GM12878 (cell line): ENCODE data around the gene TAGLN3. TPM values are rescaled to one million over a fixed set of nuclear protein-coding genes. Genes with fewer than 3 reads are reported as not detected.

Source experiments
- ATAC-seq: fragments of 200-7000 bp; cut with Tn5 transposase; 3 replicates; pipeline ENCODE4 v1.9.1; 2020; ENCODE audit warnings: mild to moderate bottlenecking, moderate library complexity
- BruUV-seq: library from RNA; stranded (reverse); fragments of 400-500 nt; replicated peaks from 2 replicates; lab custom pipeline; 2021; lab: Mats Ljungman, UMichigan
- CTCF ChIA-PET: fragments of 300-600 bp; sonication (Branson Sonifier 250); formaldehyde crosslinking; extraction: SDS; loops from one replicate; lab custom pipeline; 2021; ENCODE audit warnings: inconsistent platforms; lab: Yijun Ruan, JAX
- POLR2A ChIA-PET: fragments of 350-600 bp; formaldehyde crosslinking; extraction: SDS; loops from one replicate; lab custom pipeline; 2021; ENCODE audit warnings: inconsistent platforms; lab: Charles Lee
- RAD21 ChIA-PET: fragments of 300-600 bp; sonication (Branson Sonifier 250); formaldehyde crosslinking; loops from one replicate; lab custom pipeline; 2023; ENCODE audit warnings: antibody characterized with exemption; ENCODE audit not compliant: unreplicated experiment; lab: Charles Lee
- SMC1A ChIA-PET: fragments of 300-600 bp; sonication (Branson Sonifier 250); formaldehyde crosslinking; loops from one replicate; lab custom pipeline; 2023; ENCODE audit not compliant: unreplicated experiment, uncharacterized antibody; lab: Charles Lee
- DNase-seq: peaks from one replicate; pipeline ENCODE4 v3.0.0-alpha.2; 2011; ENCODE audit warnings: low read depth, low spot score
- FAIRE-seq: peaks from 3 replicates; lab custom pipeline; 2011; peaks lifted over from hg19 to GRCh38; lab: Jason Lieb, UNC
- H2AFZ ChIP-seq: 2 replicates; pipeline ENCODE4 v1.6.0; 2011; ENCODE audit warnings: low read depth, low read length, control low read depth; ENCODE audit not compliant: control insufficient read depth
- H3K27ac ChIP-seq: 2 replicates; pipeline ENCODE4 v1.5.1; 2011; ENCODE audit warnings: control low read depth; ENCODE audit not compliant: control insufficient read depth, insufficient read depth
- H3K27me3 ChIP-seq, 2 experiments: replicated peaks in 1 of 2; 2 replicates each; pipeline versions ENCODE4 v1.6.0 to v1.6.1; 2011; ENCODE audit warnings: low read length in 1 of 2; ENCODE audit not compliant: control insufficient read depth in 2 of 2, insufficient read depth in 2 of 2
- H3K36me3 ChIP-seq, 2 experiments: 2 replicates each; pipeline ENCODE4 v1.5.1; 2011; ENCODE audit warnings: low read length in 1 of 2; ENCODE audit not compliant: control insufficient read depth in 2 of 2, insufficient read depth in 2 of 2
- H3K4me1 ChIP-seq: 2 replicates; pipeline ENCODE4 v1.6.1; 2011; ENCODE audit warnings: mild to moderate bottlenecking, low read length, moderate library complexity, mixed read lengths; ENCODE audit not compliant: control insufficient read depth, insufficient read depth
- H3K4me2 ChIP-seq: 2 replicates; pipeline ENCODE4 v1.6.0; 2011; ENCODE audit warnings: control low read depth; ENCODE audit not compliant: control insufficient read depth, insufficient read depth
- H3K4me3 ChIP-seq: fragments of 200-600 bp; sonication (generic); 2 replicates; pipeline ENCODE4 v1.5.1; 2016
- H3K79me2 ChIP-seq: 2 replicates; pipeline ENCODE4 v1.6.0; 2011; ENCODE audit warnings: low read length; ENCODE audit not compliant: control insufficient read depth, insufficient read depth
- H3K9ac ChIP-seq: 2 replicates; pipeline ENCODE4 v1.8.0; 2011; ENCODE audit warnings: low read length, control low read depth, mixed read lengths; ENCODE audit not compliant: control insufficient read depth, insufficient read depth
- H3K9me3 ChIP-seq: replicated peaks from 3 replicates; pipeline ENCODE4 v1.5.1; 2011; ENCODE audit warnings: mild to moderate bottlenecking, low read length; ENCODE audit not compliant: control insufficient read depth, insufficient read depth
- H4K20me1 ChIP-seq: 2 replicates; pipeline ENCODE4 v1.6.0; 2011; ENCODE audit not compliant: control insufficient read depth, insufficient read depth
- CBFB ChIP-seq: IDR thresholded peaks from 2 replicates; pipeline ENCODE4 v1.6.1; 2016; ENCODE audit warnings: antibody characterized with exemption, low read depth
- CBX3 ChIP-seq: fragments of 200-600 bp; sonication (generic); IDR thresholded peaks from 2 replicates; pipeline ENCODE4 v1.6.1; 2016; ENCODE audit warnings: low read depth, borderline replicate concordance
- CUX1 ChIP-seq: IDR thresholded peaks from 2 replicates; pipeline ENCODE4 v1.6.1; 2012; ENCODE audit warnings: improper control_type of control experiment, low read depth, low read length; ENCODE audit not compliant: insufficient replicate concordance
- ELK1 ChIP-seq: IDR thresholded peaks from 2 replicates; pipeline ENCODE4 v1.6.1; 2012; ENCODE audit warnings: low read depth, low read length, improper control_type of control experiment
- IRF5 ChIP-seq: fragments of 450-650 bp; IDR thresholded peaks from 2 replicates; pipeline ENCODE4 v1.6.1; 2017; ENCODE audit warnings: borderline replicate concordance
- MLLT1 ChIP-seq: fragments of 450-650 bp; IDR thresholded peaks from 2 replicates; pipeline ENCODE4 v1.6.1; 2016; ENCODE audit warnings: mild to moderate bottlenecking
- POLR2AphosphoS5 ChIP-seq: IDR thresholded peaks from 2 replicates; pipeline ENCODE4 v1.6.1; 2011; ENCODE audit warnings: mild to moderate bottlenecking, low read length, inconsistent platforms
- RAD51 ChIP-seq: fragments of 450-650 bp; IDR thresholded peaks from 2 replicates; pipeline ENCODE4 v1.6.1; 2016; ENCODE audit warnings: moderate library complexity, mild to moderate bottlenecking, inconsistent platforms
- RUNX3 ChIP-seq: IDR thresholded peaks from 2 replicates; pipeline ENCODE4 v1.6.1; 2012; ENCODE audit warnings: low read length, inconsistent platforms
- SMARCA5 ChIP-seq: fragments of 450-650 bp; IDR thresholded peaks from 2 replicates; pipeline ENCODE4 v1.6.1; 2017; ENCODE audit warnings: mild to moderate bottlenecking
- SMC3 ChIP-seq: IDR thresholded peaks from 2 replicates; pipeline ENCODE4 v1.6.1; 2011; ENCODE audit warnings: low read length, improper control_type of control experiment, borderline replicate concordance
- WGBS: methylation state at CpG from one replicate; pipeline ENCODE4 v1.1.6; 2016; ENCODE audit warnings: low lambda C conversion rate; ENCODE audit not compliant: insufficient replicate concordance, insufficient coverage; ENCODE audit errors: missing lambda C conversion rate; 5-methylcytosine and 5-hydroxymethylcytosine counted together
- in situ Hi-C: fragments of 300-500 bp; cut with MboI; formaldehyde crosslinking; loops from 9 replicates; pipeline ENCODE4 v1.14.3; 2018; ENCODE audit warnings: mixed read lengths
- intact Hi-C: fragments of 100-400 bp; cut with micrococcal nuclease; formaldehyde crosslinking; loops from one replicate; pipeline ENCODE4 v1.14.2; 2022; ENCODE audit not compliant: unreplicated experiment
- polyA plus RNA-seq, 11 experiments: library from polyadenylated mRNA; depleted of rRNA in 4 of 11; unstranded in 6 of 11; stranded (reverse) in 5 of 11; fragments of >200 nt; fragmentation: Nextera tagmentation in 4 of 11; fragmentation: Illumina TruSeq in 1 of 11; extraction: Ambion mirVana in 4 of 11; extraction: Trizol in 1 of 11; gene quantifications; 1 replicate in 1 of 11; 2 replicates in 10 of 11; pipeline versions ENCODE4 v1.2.1 to v1.2.3, GENCODE V29; 2011 to 2016; ENCODE audit warnings: inconsistent platforms in 2 of 11, missing spikeins in 2 of 11, low read depth in 1 of 11
- total RNA-seq, 4 experiments: library from RNA; depleted of rRNA in 3 of 4; stranded (reverse); fragments of >200 nt in 3 of 4; fragmentation: Illumina TruSeq in 1 of 4; extraction: Trizol in 1 of 4; gene quantifications; 2 replicates each; pipeline versions ENCODE4 v1.2.1 to v1.2.3, GENCODE V29; 2013 to 2021
- TF ChIP-seq, protein P1 (sequence below): fragments of 450-650 bp; IDR thresholded peaks from 2 replicates; pipeline ENCODE4 v1.6.1; 2017; ENCODE audit warnings: mild to moderate bottlenecking, low read depth, inconsistent platforms; ENCODE audit not compliant: poor library complexity, severe bottlenecking

TAGLN3 gene
- total and polyA plus RNA-seq, 10 of the 15 experiments (the other 5 are each of a cell fraction or from before 2014, with no cell fraction given), result 0.06 to 0.53 (median 0.12) TPM; not detected in 3

- TF ChIP-seq CUX1, result no peak
- no peak for TF ChIP-seq CBFB
- TF ChIP-seq ELK1, result no peak
Observed at GRCh38 chr3:112059497-112059896, 60.8 kb downstream of the TAGLN3 start (continued).

GRCh38 chr3:112061152-112061551 lies 62.4 kb downstream of the TAGLN3 start:
- FAIRE-seq, result no peak
- RAD21 ChIA-PET, result no interaction called here
- CTCF ChIA-PET, result interaction anchor here (0.6 kb wide), 1 partner anchor 57 kb away, joined by 3 read pairs; no protein-coding TSS in a partner anchor
- intact Hi-C loops, result no loop called here
- SMC1A ChIA-PET, result no interaction called here
- Histone ChIP-seq H3K4me1 (no peaks in the 10 kb centered on the region), H2AFZ (no peak overlapping the region), H3K36me3 (no peaks in the 10 kb centered on the region), H3K27me3 (no peaks in the 10 kb centered on the region), H3K79me2 (no peaks in the 10 kb centered on the region), H3K4me3 (no peak overlapping the region), H3K27ac (no peak overlapping the region), H4K20me1 (no peaks in the 10 kb centered on the region), H3K9ac (no peak overlapping the region), H3K4me2 (no peak overlapping the region), H3K9me3 (no peaks in the 10 kb centered on the region)
- no peak for DNase-seq
- POLR2A ChIA-PET, result no interaction called here
- 29% methylated on average over 3 of the region's 3 CpGs for WGBS
- BruUV-seq, result no TSS peak
- in situ Hi-C loops, result no loop called here
- ATAC-seq, result no peak
- TF ChIP-seq RAD51 (no peak), IRF5 (no peak), SMARCA5 (no peak), CBX3 (no peak), SMC3 (no peak), POLR2AphosphoS5 (no peak), RUNX3 (no peak), MLLT1 (no peak)
- TF ChIP-seq, protein P1, sequence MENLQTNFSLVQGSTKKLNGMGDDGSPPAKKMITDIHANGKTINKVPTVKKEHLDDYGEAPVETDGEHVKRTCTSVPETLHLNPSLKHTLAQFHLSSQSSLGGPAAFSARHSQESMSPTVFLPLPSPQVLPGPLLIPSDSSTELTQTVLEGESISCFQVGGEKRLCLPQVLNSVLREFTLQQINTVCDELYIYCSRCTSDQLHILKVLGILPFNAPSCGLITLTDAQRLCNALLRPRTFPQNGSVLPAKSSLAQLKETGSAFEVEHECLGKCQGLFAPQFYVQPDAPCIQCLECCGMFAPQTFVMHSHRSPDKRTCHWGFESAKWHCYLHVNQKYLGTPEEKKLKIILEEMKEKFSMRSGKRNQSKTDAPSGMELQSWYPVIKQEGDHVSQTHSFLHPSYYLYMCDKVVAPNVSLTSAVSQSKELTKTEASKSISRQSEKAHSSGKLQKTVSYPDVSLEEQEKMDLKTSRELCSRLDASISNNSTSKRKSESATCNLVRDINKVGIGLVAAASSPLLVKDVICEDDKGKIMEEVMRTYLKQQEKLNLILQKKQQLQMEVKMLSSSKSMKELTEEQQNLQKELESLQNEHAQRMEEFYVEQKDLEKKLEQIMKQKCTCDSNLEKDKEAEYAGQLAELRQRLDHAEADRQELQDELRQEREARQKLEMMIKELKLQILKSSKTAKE, result no peak
